T-cell (primary cell): ENCODE data around the gene DIP2C. TPM values are rescaled to one million over a fixed set of nuclear protein-coding genes. Genes with fewer than 3 reads are reported as not detected.

ENCODE experiments used
- ATAC-seq, 4 experiments: fragments of 200-7000 bp in 3 of 4; fragments of 150-1000 bp in 1 of 4; cut with Tn5 transposase; replicated peaks in 1 of 4; 1 replicate in 3 of 4; 2 replicates in 1 of 4; pipeline ENCODE4 v1.10.0; 2021; ENCODE audit warnings: moderate library complexity in 3 of 4, mild to moderate bottlenecking in 2 of 4, moderate number of reproducible peaks in 1 of 4
- CTCF ChIA-PET, 2 donors: fragments of 300-600 bp; sonication (Branson Sonifier 250); formaldehyde crosslinking; loops; one replicate each; lab custom pipeline; 2022; ENCODE audit warnings: antibody characterized with exemption in 2 of 2; lab: Charles Lee
- POLR2A ChIA-PET, 2 donors: fragments of 300-600 bp; sonication (Branson Sonifier 250); formaldehyde crosslinking; loops; one replicate each; lab custom pipeline; 2022; ENCODE audit warnings: antibody characterized with exemption in 2 of 2; lab: Charles Lee
- DNase-seq, 35 experiments: peaks; one replicate each; pipeline versions ENCODE4 v3.0.0 to v3.0.0-alpha.2; 2013 to 2023
- H3K27ac ChIP-seq: one replicate; pipeline ENCODE4 v1.5.1; 2013; ENCODE audit warnings: low read length
- H3K27me3 ChIP-seq, 2 experiments: replicated peaks in 1 of 2; 1 replicate in 1 of 2; 2 replicates in 1 of 2; pipeline versions ENCODE4 v1.6.1 to v1.7.0; 2013; ENCODE audit warnings: low read length in 1 of 2, mixed read lengths in 1 of 2; ENCODE audit not compliant: control insufficient read depth in 2 of 2, insufficient read depth in 2 of 2; ENCODE audit errors: extremely low read depth in 1 of 2
- H3K36me3 ChIP-seq, 2 donors: 1 replicate in 1 of 2; 2 replicates in 1 of 2; pipeline versions ENCODE4 v1.6.1 to v1.7.0; 2013; ENCODE audit warnings: low read length in 1 of 2; ENCODE audit not compliant: control insufficient read depth in 2 of 2, insufficient read depth in 1 of 2; ENCODE audit errors: extremely low read depth in 1 of 2
- H3K4me1 ChIP-seq, 2 experiments: 1 replicate in 1 of 2; 2 replicates in 1 of 2; pipeline versions ENCODE4 v1.6.1 to v1.7.0; 2013; ENCODE audit warnings: low read length in 2 of 2, mixed read lengths in 1 of 2; ENCODE audit not compliant: insufficient read depth in 2 of 2, control insufficient read depth in 1 of 2; ENCODE audit errors: extremely low read depth in 1 of 2
- H3K4me3 ChIP-seq, 2 donors: 1 replicate in 1 of 2; 2 replicates in 1 of 2; pipeline versions ENCODE4 v1.5.1 to v1.7.0; 2013; ENCODE audit warnings: mild to moderate bottlenecking in 2 of 2, low read length in 1 of 2, moderate library complexity in 1 of 2; ENCODE audit not compliant: control insufficient read depth in 1 of 2; ENCODE audit errors: extremely low read depth in 1 of 2
- H3K9me3 ChIP-seq: 2 replicates; pipeline ENCODE4 v1.7.0; 2013
- H3K27ac Mint-ChIP-seq, 2 donors: one replicate each; pipeline ENCODE4 v1.8.0; 2020 to 2021; ENCODE audit warnings: mild to moderate bottlenecking in 2 of 2, mixed read lengths in 2 of 2
- H3K27me3 Mint-ChIP-seq, 2 donors: one replicate each; pipeline ENCODE4 v1.8.0; 2021 to 2022; ENCODE audit warnings: mixed read lengths in 2 of 2
- H3K36me3 Mint-ChIP-seq: one replicate; pipeline ENCODE4 v1.8.0; 2021; ENCODE audit warnings: mixed read lengths
- H3K4me1 Mint-ChIP-seq, 3 donors: one replicate each; pipeline ENCODE4 v1.8.0; 2020 to 2022; ENCODE audit warnings: mixed read lengths in 3 of 3, mild to moderate bottlenecking in 1 of 3
- H3K4me3 Mint-ChIP-seq, 3 donors: one replicate each; pipeline ENCODE4 v1.8.0; 2020 to 2022; ENCODE audit warnings: mild to moderate bottlenecking in 3 of 3, mixed read lengths in 3 of 3, moderate library complexity in 3 of 3
- H3K9me3 Mint-ChIP-seq, 3 donors: one replicate each; pipeline ENCODE4 v1.8.0; 2020 to 2022; ENCODE audit warnings: mixed read lengths in 3 of 3
- WGBS: methylation state at CpG from one replicate; pipeline ENCODE4 v1.1.5; 2013; ENCODE audit warnings: missing lambda C conversion rate; ENCODE audit not compliant: insufficient coverage; 5-methylcytosine and 5-hydroxymethylcytosine counted together
- total RNA-seq, 35 experiments: library from RNA in 6 of 35; stranded (reverse) in 6 of 35; fragments of 120-200 nt in 1 of 35; gene quantifications; one replicate each; pipeline versions ENCODE4 v1.2.1 to v1.2.4 and lab custom pipeline; 2013 to 2026

Gene DIP2C
- total RNA-seq, 5 donors from 2014 or later (not counting 1 experiment from before 2014, with no cell fraction given): 2.7 to 7.4 (median 4.5) TPM

DNA sequence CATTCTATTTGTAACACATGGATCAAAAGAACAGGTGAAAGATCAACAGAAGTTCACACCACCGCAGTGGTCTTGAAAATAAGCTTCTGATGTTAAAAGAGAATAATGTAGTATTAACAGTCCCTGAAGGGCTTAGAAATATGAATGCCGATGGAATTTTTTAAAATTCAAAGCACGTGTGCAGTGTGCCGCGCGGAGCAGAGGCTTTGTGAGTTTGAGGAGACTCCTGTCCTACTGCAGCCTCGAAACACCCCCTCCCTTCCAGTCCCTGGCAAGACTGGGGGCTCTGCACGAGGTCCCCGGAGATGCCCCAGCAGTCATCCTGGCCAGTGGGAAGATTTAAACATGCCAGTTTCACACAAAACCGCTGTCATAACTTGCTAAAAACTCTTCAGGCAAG, 196.6 kb downstream of the DIP2C start:
- H3K9me3 ChIP-seq: no peaks in the 10 kb centered on the region
- no peaks in the 10 kb centered on the region for H3K36me3 Mint-ChIP-seq
- no peak overlapping the region for H3K4me3 Mint-ChIP-seq
- WGBS: 93% methylated on average over 3 of the region's 10 CpGs
- H3K36me3 ChIP-seq: no peaks in the 10 kb centered on the region
- ChIA-PET POLR2A (no interaction called here), CTCF (no interaction called here)
- no peaks in the 10 kb centered on the region for H3K9me3 Mint-ChIP-seq
- no peaks in the 10 kb centered on the region for H3K4me1 ChIP-seq
- H3K4me3 ChIP-seq: no peak overlapping the region
- DNase-seq (peak in 1 of 35 experiments; percentile 16), ATAC-seq (no peak)
- no peak overlapping the region for H3K27ac ChIP-seq
- H3K27me3 ChIP-seq: peaks cover 0 to 30% of the 10 kb centered on the region in 2 experiments
- H3K27me3 Mint-ChIP-seq: peaks cover 13 to 20% of the 10 kb centered on the region in 2 donors
- H3K4me1 Mint-ChIP-seq: no peaks in the 10 kb centered on the region
- H3K27ac Mint-ChIP-seq: no peak overlapping the region

DNA sequence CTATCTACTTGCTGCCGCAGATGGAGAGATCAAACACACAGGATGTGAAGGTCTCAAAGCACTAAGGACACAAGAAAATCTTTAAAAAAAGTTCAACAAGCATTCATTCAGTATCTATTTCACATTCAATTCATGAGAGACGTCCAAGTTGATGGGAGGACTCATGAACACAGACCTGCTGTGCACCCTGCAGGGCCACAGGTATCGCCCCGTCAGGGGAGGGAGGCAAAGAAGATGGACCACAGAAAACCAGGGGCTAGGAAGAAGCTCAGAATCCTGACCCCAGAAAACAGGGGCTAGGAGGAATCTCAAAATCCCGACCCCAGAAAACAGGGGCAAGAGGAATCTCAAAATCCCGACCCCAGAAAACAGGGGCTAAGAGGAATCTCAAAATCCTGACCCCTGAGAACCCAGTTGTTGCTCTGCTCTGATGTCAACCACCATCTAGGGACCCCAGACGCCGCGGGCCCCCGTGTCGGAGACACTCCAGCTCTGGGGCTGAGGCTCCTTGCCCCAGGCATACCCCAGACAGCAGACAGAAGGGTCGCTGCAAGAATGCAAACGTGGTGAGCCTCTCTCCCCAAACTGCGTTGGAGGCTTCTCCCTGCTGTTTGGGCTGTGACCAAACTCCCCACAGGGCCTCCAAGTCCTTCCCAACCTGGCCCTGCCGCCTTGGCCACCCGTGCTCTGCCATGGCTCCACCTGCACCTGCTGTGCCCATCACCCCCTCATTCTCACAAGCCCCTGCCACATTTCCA, 197.6 kb downstream of the DIP2C start:
- Histone ChIP-seq H3K4me3 (no peak overlapping the region), H3K27me3 (peaks cover 0 to 30% of the 10 kb centered on the region in 2 experiments), H3K9me3 (no peaks in the 10 kb centered on the region), H3K27ac (no peak overlapping the region), H3K4me1 (peaks cover 0 to 2% of the 10 kb centered on the region in 2 experiments), H3K36me3 (no peaks in the 10 kb centered on the region)
- POLR2A ChIA-PET: no interaction called here
- WGBS: 83% methylated on average over 13 of the region's 16 CpGs
- H3K4me3 Mint-ChIP-seq: no peak overlapping the region
- H3K4me1 Mint-ChIP-seq: peaks cover 0 to 2% (median under 1%) of the 10 kb centered on the region in 3 donors
- H3K36me3 Mint-ChIP-seq: no peaks in the 10 kb centered on the region
- ATAC-seq (no peak), DNase-seq (no peak)
- H3K27me3 Mint-ChIP-seq: peaks cover 13 to 20% of the 10 kb centered on the region in 2 donors
- no peaks in the 10 kb centered on the region for H3K9me3 Mint-ChIP-seq
- H3K27ac Mint-ChIP-seq: no peak overlapping the region
- CTCF ChIA-PET: interaction anchor here in 1 of 2 donors (0.6 kb wide), 1 partner anchor 348 kb away, joined by 3 read pairs; no protein-coding TSS in a partner anchor

DNA sequence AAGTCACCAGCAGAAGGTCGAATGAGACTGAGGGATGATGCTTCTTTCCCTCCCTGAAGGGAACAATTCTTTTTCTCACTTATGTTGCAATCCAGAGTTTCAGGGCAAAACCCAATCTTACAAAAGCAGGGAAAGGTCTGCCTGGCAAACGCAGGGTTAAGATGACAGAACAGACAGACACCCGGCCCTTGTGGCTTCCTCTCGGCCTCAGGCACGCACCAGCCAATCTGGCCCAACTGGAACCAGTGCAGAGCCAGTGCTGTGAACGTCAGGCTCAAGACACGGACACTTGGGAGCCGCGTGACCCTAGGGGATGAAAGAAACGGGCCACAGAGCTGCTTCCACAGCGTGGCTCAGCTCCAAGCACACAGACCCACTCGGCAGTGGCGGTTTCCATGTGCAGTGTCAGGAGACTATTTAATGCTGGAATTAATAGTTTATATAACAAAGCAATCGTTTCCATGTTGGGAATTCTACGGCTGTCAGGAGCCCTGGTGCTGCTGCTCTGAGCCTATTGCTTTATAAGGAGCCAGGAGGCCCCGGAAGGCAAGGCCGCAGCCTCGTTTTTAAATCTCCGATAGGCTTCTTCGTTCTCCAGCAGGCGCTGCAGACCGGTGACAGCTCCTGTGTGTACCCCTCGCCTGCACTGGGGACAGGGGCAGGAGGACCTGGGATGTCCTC, 198.4 kb downstream of the DIP2C start:
- POLR2A ChIA-PET: no interaction called here
- peaks cover 2% of the 10 kb centered on the region in 2 experiments for H3K4me1 ChIP-seq
- CTCF ChIA-PET: no interaction called here
- no peaks in the 10 kb centered on the region for H3K9me3 ChIP-seq
- Mint-ChIP-seq H3K36me3 (no peaks in the 10 kb centered on the region), H3K4me1 (peaks cover 0 to 10% (median 6%) of the 10 kb centered on the region in 3 donors), H3K27me3 (peaks cover 13 to 20% of the 10 kb centered on the region in 2 donors), H3K4me3 (no peak overlapping the region), H3K9me3 (no peaks in the 10 kb centered on the region), H3K27ac (no peak overlapping the region)
- H3K4me3 ChIP-seq: no peak overlapping the region
- H3K27ac ChIP-seq: no peak overlapping the region
- peaks cover 0 to 30% of the 10 kb centered on the region in 2 experiments for H3K27me3 ChIP-seq
- H3K36me3 ChIP-seq: no peaks in the 10 kb centered on the region
- 71% methylated on average over 22 of the region's 23 CpGs for WGBS
- ATAC-seq (no peak), DNase-seq (peak in 1 of 35 experiments; percentile 12)

DNA sequence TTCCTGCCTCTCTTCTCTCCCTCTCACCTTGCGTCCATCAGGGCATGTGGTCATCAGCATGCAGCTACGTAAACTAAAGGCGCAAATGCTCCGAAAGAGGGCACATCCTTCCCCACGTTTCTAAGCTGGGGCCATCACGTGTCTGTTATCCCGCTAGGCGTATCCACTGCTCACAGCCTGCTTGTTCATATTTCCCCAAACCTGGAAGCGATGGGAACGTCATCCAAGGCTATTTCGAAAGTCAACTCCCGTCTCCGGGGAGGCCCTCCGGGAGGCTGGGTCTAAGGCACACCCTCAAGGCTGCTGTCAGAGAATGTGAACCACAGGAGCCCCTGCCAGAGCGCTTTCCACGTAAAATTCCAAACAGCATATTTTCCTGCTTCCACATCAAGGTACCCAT, 199.2 kb downstream of the DIP2C start:
- DNase-seq (no peak), ATAC-seq (no peak)
- H3K27me3 Mint-ChIP-seq: peaks cover 13 to 20% of the 10 kb centered on the region in 2 donors
- peaks cover 0 to 15% (median 12%) of the 10 kb centered on the region in 3 donors for H3K4me1 Mint-ChIP-seq
- Histone ChIP-seq H3K36me3 (no peaks in the 10 kb centered on the region), H3K4me3 (no peak overlapping the region), H3K9me3 (no peaks in the 10 kb centered on the region), H3K4me1 (peaks cover 2 to 9% of the 10 kb centered on the region in 2 experiments), H3K27ac (no peak overlapping the region), H3K27me3 (peaks cover 0 to 30% of the 10 kb centered on the region in 2 experiments)
- H3K36me3 Mint-ChIP-seq: no peaks in the 10 kb centered on the region
- 92% methylated on average over 14 of the region's 16 CpGs for WGBS
- no peak overlapping the region for H3K27ac Mint-ChIP-seq
- POLR2A ChIA-PET: no interaction called here
- CTCF ChIA-PET: no interaction called here
- H3K4me3 Mint-ChIP-seq: no peak overlapping the region
- H3K9me3 Mint-ChIP-seq: no peaks in the 10 kb centered on the region

DNA sequence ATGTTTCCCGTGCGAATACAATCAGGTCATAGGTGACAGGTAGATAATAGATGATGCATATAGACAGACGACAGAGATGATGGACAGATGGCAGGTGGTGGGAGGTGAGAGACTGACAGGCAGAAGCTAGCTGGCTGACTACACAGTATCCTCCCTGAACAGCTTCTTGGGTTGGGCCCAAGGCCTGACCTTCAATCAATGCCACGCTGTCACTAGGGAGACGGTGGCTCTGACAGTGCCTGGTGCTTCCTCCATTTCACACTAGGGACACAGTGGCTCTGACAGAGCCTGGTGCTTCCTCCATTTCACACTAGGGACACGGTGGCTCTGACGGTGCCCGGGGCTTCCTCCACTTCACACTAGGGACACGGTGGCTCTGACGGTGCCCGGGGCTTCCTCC, 200.1 kb downstream of the DIP2C start:
- Mint-ChIP-seq H3K4me1 (peaks cover 0 to 17% (median 14%) of the 10 kb centered on the region in 3 donors), H3K9me3 (no peaks in the 10 kb centered on the region), H3K27ac (no peak overlapping the region), H3K36me3 (no peaks in the 10 kb centered on the region), H3K4me3 (no peak overlapping the region), H3K27me3 (peaks cover 13 to 18% of the 10 kb centered on the region in 2 donors)
- Histone ChIP-seq H3K27me3 (peaks cover 0 to 30% of the 10 kb centered on the region in 2 experiments), H3K9me3 (no peaks in the 10 kb centered on the region), H3K4me1 (peaks cover 2 to 12% of the 10 kb centered on the region in 2 experiments), H3K27ac (no peak overlapping the region), H3K36me3 (no peaks in the 10 kb centered on the region), H3K4me3 (no peak overlapping the region)
- DNase-seq (no peak), ATAC-seq (no peak)
- ChIA-PET POLR2A (no interaction called here), CTCF (no interaction called here)
- WGBS: 93% methylated on average over 2 of the region's 11 CpGs

DNA sequence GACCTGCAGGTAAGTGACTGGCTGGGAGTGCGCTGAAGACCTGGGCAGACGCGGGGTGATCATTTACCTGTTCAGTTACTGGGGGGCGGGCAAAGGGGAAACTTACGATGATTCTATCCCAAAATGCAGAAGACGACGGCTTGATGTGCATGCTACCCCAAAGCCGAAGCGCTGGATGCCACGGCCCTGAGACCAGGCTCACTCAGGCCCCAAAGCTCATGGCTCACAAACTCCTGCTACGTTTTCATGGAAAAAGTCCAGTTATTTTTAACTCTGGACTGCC, 200.6 kb downstream of the DIP2C start:
- H3K27ac ChIP-seq: no peak overlapping the region
- H3K9me3 Mint-ChIP-seq: no peaks in the 10 kb centered on the region
- WGBS: 91% methylated on average over 11 of the region's 11 CpGs

More for the DNA sequence above, 200.6 kb downstream of the DIP2C start:
- Mint-ChIP-seq H3K27ac (no peak overlapping the region), H3K4me1 (peaks cover 0 to 22% (median 18%) of the 10 kb centered on the region in 3 donors), H3K36me3 (no peaks in the 10 kb centered on the region), H3K4me3 (no peak overlapping the region), H3K27me3 (peaks cover 13 to 16% of the 10 kb centered on the region in 2 donors)
- POLR2A ChIA-PET: no interaction called here
- ATAC-seq (no peak), DNase-seq (no peak)
- no peaks in the 10 kb centered on the region for H3K36me3 ChIP-seq
- H3K4me1 ChIP-seq: peaks cover 2 to 13% of the 10 kb centered on the region in 2 experiments
- H3K9me3 ChIP-seq: no peaks in the 10 kb centered on the region
- peaks cover 0 to 27% of the 10 kb centered on the region in 2 experiments for H3K27me3 ChIP-seq
- CTCF ChIA-PET: no interaction called here
- H3K4me3 ChIP-seq: no peak overlapping the region
